NCI-H345 treated with DMSO at 0.1 percent for 48 hours (cell line): ENCODE results near the gene ERVV-1.
A peak's percentile ranks its signal among the peaks of the same experiment; 100 is the strongest.
"Not testable (repeated sequence)": the region's sequence is repeated elsewhere in the genome, so short reads cannot be mapped to it uniquely, and the experiment has no call there.

Source experiments
- DNase-seq: peaks from one replicate; lab custom pipeline; 2025; ENCODE audit not compliant: unreplicated experiment; lab: John Stamatoyannopoulos, UW

The ERVV-1 gene

GRCh38 chr19:53019684-53020083 is 6.0 kb downstream of the ERVV-1 start:
- no peak for DNase-seq

- DNase-seq = not testable (repeated sequence)
Observed at GRCh38 chr19:53028306-53028705, 14.6 kb downstream of the ERVV-1 start.

- no peak for DNase-seq
Observed at GRCh38 chr19:53034054-53034453, 20.3 kb downstream of the ERVV-1 start.

GRCh38 chr19:53034948-53035675 is 21.4 kb downstream of the ERVV-1 start:
- no peak for DNase-seq

GRCh38 chr19:53037101-53038097 is 23.7 kb downstream of the ERVV-1 start:
- no peak for DNase-seq

GRCh38 chr19:53041366-53041765 is 27.6 kb downstream of the ERVV-1 start:
- no peak for DNase-seq

GRCh38 chr19:53045536-53045935 is 31.8 kb downstream of the ERVV-1 start:
- DNase-seq = no peak

- no peak for DNase-seq
Observed at GRCh38 chr19:53047379-53047778, 33.7 kb downstream of the ERVV-1 start.

- DNase-seq = no peak
Observed at GRCh38 chr19:53055117-53055516, 41.4 kb downstream of the ERVV-1 start.

GRCh38 chr19:53057904-53058580 is 44.3 kb downstream of the ERVV-1 start:
- DNase-seq = peak; percentile 7
